Hematopoietic multipotent progenitor cell treated with erythropoietin and hydrocortisone succinate and interleukin-3 and kit ligand, for 8 days (in vitro differentiated cells): ENCODE data around the gene SLAMF1.
"Not testable (repeated sequence)": the region's sequence is repeated elsewhere in the genome, so short reads cannot be mapped to it uniquely, and the experiment has no call there.

Experiments used
- DNase-seq: peaks from one replicate; pipeline ENCODE4 v3.0.0-alpha.2; 2015

The SLAMF1 gene

DNA sequence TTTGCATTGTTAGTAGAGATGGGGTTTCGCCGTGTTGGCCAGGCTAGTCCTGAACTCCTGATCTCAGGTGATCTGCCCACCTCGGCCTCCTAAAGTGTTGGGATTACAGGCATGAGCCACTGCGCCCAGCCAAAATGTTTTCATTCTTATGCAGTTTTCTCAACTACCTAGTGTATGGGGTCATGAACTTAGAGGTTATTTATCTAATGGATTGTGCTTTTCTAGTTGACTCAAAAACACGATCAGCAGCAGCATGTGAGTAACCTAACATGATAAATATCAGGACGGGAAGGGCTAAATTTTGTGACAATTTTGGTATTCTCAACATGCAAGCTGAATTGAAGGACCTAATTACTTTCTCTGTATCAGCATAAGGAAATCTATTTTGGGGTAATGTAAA is 58.4 kb downstream of the SLAMF1 start:
- DNase-seq: no peak

GRCh38 chr1:160584784-160585183 is 62.1 kb downstream of the SLAMF1 start:
- no peak for DNase-seq

DNA sequence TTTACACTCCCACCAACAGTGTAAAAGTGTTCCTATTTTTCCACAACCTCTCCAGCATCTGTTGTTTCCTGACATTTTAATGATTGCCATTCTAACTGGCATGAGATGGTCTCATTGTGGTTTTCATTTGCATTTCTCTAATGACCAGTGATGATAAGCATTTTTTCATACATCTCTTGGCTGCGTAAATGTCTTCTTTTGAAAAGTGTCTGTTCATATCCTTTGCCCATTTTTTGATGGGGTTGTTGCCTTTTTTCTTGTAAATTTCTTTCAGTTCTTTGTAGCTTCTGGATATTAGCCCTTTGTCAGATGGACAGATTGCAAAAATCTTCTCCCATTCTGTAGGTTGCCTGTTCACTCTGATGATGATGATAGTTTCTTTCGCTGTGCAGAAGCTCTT is 63.9 kb downstream of the SLAMF1 start:
- DNase-seq: not testable (repeated sequence)

DNA sequence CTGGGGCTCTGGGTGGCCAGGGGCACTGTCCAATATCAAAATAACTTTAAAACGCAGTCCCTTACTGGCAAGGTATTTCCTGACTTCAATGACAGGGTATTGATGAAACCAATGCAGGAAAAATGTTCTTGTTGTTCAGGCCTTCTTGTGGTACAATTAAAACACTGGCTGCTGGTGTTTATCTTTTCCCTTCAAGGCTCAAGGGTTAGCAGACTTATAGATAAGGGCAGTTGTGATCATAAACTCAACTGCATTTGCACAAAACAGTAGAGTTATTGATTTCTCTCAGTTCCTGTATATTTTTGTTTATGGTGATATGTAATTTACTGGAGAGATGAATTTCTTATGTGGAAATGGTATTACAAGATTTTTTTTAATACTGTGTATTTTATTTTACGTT is 64.9 kb downstream of the SLAMF1 start:
- peak; percentile 78 for DNase-seq

GRCh38 chr1:160580221-160580812 is 66.5 kb downstream of the SLAMF1 start:
- DNase-seq: peak; percentile 52

DNA sequence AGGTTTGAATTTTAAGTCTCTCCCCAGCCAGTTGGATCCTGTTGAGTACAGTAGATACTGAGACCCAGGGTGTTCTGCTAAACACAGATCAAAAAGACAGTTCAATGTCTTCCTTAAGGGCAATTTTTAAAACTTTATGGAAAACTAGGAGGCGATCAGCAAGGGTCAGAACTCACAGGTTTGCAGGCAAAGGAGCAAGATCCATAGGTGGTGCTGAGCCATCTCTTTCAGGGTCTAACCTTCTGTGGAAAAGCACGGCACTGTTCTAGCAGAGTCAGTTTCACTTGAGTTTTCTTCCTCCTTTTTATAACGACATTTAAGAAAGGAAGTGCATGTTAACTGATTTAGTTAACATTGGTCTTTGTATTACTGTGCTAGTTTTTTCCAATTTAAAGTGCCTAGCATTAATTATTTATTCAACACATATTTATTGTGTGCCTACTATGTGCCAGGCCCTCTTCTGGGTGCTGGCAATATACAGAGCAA is 67.6 kb downstream of the SLAMF1 start, which contains the start of gene CD84:
TSS of gene CD84 (minus strand) at position 281 of the 486 bp plus-strand sequence. CDS start at position 222, 59 bp downstream.
- DNase-seq: peak; percentile 59

- peak; percentile 79 for DNase-seq
Observed at GRCh38 chr1:160578525-160579191, 68.2 kb downstream of the SLAMF1 start.

DNA sequence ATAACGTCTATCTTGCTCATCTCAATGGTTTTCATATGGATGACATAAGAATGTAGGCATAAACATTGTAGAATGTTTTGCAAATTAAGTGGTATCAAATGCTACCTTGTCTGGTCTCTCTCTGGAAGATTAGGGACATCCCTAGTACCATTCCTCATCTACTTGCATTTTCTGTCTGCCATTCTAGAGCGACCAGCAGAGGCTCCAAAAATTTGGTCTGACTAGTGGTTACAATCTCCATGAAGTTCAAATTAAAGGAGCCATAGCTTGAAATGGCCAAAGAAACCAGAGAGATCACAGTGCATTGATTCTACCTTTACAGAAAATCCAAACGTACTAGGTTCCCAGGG is 68.7 kb downstream of the SLAMF1 start:
- no peak for DNase-seq

DNA sequence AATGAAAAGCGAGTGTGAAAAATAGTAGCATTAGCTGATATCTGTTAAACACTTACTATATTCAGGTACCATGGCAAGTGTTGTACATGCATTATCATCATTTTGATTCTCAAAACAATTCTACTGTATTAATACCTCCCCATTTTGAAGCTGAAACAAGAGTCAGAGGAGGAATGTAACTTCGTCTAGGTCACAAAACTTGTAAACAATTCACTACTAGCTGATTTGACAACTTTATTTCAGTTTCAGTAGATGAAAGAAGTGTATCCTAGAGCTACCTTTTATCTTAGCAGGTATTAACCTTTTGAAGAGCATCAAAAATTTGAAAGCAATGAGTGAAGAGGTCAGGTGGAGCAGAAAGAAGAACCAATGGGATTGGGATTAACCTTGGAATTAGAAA is 69.2 kb downstream of the SLAMF1 start:
- DNase-seq: no peak

DNA sequence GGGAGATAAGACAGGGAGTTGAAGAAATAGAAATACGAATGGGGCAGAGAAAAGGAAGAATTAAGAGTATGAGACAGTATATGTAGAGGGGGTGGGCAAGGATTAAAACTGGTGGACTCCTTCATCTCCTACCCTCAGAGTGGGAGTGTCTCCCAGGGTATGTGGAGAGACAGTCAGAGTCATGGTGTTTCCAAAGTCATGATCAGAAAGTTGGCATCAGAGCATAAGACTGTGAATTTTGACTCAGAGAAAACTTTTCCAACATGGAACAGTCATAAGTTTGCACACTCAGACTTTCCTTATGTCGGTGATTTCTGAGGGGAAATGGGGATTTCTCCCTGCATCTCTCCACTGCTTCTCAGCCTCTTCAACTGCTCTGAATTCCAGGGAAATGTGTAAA is 70.0 kb downstream of the SLAMF1 start:
- DNase-seq: no peak

DNA sequence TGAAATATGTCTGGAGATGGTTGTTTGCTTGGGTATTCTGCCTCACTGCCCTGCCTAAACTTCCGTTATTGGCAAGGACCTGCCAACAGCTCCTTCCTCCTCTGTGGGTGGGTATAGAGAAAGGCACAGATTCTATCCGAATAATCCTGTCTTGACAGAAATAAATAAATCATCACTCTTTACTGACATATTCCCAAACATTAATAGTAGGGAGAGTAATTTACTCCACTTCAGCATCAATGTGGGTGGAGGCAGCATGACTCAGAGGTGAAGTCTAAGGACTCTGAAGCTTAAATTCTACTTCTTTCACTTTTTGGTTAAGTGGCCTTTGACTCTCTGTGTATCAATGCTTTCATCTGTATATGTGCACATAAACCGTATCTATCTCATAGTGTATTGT is 70.5 kb downstream of the SLAMF1 start:
- DNase-seq: no peak

- peak; percentile 62 for DNase-seq
Observed at GRCh38 chr1:160575112-160575664, 71.7 kb downstream of the SLAMF1 start.

DNA sequence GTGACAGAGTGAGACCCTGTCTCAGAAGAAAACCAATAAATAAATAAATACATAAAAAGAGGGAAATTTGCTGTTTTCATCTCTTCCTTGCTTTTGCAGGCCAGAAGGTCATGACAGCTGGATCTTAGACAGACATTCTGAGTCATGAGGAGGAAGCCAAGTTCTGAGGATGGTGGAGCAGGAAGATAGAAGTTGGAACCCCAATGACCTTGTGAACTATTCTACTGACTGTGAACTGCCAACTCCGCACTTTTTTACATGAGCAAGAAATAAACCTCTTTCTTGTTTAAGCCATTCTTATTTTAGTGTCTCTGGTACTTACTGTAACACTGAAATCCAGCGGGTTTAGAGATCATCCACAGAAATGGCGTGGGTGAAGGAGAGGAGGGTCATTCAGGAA is 76.0 kb downstream of the SLAMF1 start:
- no peak for DNase-seq

- DNase-seq: no peak
Observed at GRCh38 chr1:160569806-160570205, 77.0 kb downstream of the SLAMF1 start.

GRCh38 chr1:160567858-160568682 is 78.8 kb downstream of the SLAMF1 start:
- DNase-seq: peak; percentile 70

DNA sequence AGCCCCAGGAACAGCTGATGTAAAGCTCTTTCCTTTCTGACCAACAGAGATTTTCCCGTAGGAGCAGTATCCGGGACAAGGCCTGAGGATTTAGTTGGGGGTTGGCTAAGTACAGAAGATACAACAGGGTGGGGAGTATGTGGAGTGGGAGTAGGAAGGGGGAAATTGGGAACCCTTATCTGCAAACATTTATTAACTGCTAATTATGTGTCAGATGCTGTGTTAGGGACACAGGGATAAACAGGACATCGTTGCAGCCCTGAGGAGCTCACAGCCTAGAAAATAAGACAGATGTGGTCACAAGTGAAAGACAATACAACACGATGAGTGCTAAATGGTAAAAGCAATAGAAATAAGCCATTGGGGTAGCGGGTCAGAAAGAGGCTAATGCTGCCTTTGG is 79.5 kb downstream of the SLAMF1 start:
- DNase-seq: no peak

GRCh38 chr1:160565564-160565963 is 81.3 kb downstream of the SLAMF1 start:
- DNase-seq: no peak

- not testable (repeated sequence) for DNase-seq
Observed at GRCh38 chr1:160563230-160563629, 83.6 kb downstream of the SLAMF1 start.

DNA sequence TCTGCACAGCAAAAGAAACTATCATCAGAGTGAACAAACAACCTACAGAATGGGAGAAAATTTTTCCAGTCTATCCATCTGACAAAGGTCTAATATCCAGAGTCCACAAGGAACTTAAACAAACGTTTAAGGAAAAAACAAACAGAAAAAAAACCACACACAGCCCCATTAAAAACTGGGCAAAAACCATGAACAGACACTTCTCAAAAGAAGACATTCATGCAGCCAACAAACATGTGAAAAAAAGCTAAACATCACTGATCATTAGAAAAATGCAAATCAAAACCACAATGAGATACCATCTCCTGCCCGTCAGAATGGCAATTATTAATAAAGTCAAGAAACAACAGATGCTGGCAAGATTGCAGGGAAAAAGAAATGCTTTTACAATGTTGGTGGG is 84.1 kb downstream of the SLAMF1 start:
- not testable (repeated sequence) for DNase-seq

GRCh38 chr1:160560806-160561205 is 86.0 kb downstream of the SLAMF1 start:
- no peak for DNase-seq

DNA sequence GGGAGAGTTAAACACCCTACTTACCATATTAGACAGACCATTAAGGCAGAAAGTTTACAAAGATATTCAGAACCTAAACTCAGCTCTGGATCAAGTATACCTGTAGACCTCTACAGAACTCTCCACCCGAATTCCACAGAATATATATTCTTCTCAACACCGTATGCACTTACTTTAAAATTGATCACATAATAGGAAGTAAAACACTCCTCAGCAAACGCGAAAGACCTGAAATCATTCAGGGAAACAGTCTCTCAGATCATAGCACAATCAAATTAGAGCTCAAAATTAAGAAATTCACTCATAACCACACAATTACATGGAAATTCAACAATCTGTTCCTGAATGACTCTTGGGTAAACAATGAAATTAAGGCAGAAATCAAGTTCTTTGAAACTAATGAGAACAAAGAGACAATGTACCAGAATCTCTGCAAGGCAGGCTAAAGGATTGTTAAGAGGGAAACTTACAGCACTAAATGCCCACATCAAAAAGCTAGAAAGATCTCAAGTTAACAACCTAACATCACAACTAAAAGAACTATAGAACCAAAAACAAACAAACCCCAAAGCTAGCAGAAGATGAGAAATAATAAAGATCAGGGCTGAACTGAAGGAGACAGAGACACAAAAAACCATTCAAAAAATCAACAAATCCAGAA is 86.7 kb downstream of the SLAMF1 start:
- no peak for DNase-seq

GRCh38 chr1:160559437-160559836 is 87.4 kb downstream of the SLAMF1 start:
- not testable (repeated sequence) for DNase-seq
